HG02642 (cell line): ENCODE measurements around the gene UPK1A.
A peak's percentile ranks its signal among the peaks of the same experiment; 100 is the strongest.

Experiments used
- ATAC-seq: cut with Tn5 transposase; IDR thresholded peaks from one replicate; pipeline ENCODE4 v1.9.1; 2021; ENCODE audit warnings: mild to moderate bottlenecking; ENCODE audit not compliant: unreplicated experiment, poor library complexity

UPK1A gene

DNA sequence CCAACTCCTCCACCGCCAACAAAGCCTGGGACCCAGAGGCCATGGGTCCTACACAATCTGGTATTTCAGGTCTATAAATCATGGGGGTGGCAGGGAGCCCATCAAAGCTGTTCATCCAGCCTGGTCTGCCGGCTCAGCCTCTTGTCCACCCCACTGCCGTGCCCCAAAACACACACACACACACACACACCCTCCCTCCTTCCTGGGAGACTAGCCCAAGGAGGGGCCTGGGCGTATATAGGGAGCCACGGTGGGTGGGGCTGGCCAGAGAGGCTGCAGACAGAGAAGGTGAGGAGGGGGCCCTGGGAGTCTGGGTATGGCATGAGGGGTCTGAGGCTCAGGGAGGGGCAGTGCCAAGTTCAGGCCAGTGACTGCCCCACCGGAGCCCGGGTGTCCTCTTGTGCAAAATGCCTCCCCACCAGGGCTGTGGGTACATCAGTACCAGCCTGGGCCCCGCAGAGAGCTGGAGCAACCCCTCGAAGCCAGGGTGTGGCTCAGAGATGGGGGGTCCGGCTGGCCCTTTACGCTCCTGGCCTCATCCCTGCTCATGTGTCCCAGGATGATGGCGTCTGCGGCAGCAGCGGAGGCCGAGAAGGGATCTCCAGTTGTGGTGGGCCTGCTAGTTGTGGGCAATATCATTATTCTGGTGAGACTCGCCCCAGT, at the start of gene UPK1A:
Gene UPK1A (plus strand): TSS at position 267 of the 663 bp plus-strand sequence. CDS start 296 bp downstream, at position 563.
- ATAC-seq = no peak

- no peak for ATAC-seq
Observed at GRCh38 chr19:35618857-35619256, 47.5 kb upstream of the UPK1A start.

GRCh38 chr19:35619290-35619923, 46.9 kb upstream of the UPK1A start:
- ATAC-seq = no peak

- ATAC-seq = no peak
Observed at GRCh38 chr19:35620001-35620400, 46.3 kb upstream of the UPK1A start.

GRCh38 chr19:35621708-35622107, 44.6 kb upstream of the UPK1A start:
- no peak for ATAC-seq

DNA sequence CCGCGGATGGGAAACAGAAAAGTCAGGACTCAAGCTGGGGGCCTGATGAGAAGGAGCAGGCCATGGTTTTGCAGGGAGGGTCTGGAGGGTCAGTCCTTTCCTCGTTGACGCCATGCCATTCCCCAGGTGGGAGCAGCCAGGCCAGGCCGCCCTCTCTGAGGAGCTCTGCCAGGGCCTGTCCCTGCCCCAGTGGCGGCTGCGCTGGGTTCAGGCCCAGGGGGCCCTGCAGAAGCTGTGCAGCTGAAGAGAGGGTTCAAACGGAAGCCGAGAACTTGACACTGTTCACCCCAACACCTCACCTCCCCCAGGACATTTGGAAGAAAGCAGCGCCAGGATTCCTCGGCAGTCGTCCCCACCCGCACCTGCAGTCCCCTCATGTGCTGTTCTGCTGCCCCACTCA, 43.6 kb upstream of the UPK1A start:
- ATAC-seq = no peak

GRCh38 chr19:35623327-35624010, 42.8 kb upstream of the UPK1A start:
- no peak for ATAC-seq

GRCh38 chr19:35628264-35628564, 38.1 kb upstream of the UPK1A start:
- ATAC-seq = no peak

GRCh38 chr19:35628565-35629331, 37.6 kb upstream of the UPK1A start, which contains the start of gene RBM42:
TSS of gene RBM42 (plus strand) at chr19:35629036. CDS start at chr19:35629154, 118 bp downstream.
- ATAC-seq = peak; percentile 97

DNA sequence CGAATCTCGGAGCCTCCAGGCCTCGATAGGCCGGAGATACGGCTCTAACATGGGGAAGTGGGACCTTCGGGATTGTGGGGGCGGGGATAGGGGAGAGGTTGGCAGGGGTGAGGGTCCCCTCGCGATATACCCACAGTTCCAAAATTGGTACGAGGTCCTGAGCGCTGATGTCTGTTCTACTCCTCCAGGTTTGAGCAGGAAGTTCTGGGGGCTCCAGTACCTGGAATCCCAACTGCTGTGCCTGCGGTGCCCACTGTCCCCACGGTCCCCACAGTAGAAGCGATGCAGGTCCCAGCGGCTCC, 37.0 kb upstream of the UPK1A start:
- ATAC-seq = peak; percentile 4

- no peak for ATAC-seq
Observed at GRCh38 chr19:35633727-35634440, 32.4 kb upstream of the UPK1A start.

GRCh38 chr19:35636651-35637050, 29.7 kb upstream of the UPK1A start:
- no peak for ATAC-seq

DNA sequence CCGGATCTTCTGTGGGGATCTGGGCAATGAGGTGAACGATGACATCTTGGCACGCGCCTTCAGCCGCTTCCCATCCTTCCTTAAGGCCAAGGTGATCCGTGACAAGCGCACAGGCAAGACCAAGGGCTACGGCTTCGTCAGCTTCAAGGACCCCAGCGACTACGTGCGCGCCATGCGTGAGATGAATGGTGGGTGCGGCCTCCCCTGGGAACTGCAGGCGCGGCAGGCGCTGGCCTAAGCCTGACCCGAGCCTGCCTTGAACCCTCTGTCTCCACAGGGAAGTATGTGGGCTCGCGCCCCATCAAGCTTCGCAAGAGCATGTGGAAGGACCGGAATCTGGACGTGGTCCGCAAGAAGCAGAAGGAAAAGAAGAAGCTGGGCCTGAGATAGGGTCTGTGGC, 29.2 kb upstream of the UPK1A start:
- ATAC-seq = no peak

DNA sequence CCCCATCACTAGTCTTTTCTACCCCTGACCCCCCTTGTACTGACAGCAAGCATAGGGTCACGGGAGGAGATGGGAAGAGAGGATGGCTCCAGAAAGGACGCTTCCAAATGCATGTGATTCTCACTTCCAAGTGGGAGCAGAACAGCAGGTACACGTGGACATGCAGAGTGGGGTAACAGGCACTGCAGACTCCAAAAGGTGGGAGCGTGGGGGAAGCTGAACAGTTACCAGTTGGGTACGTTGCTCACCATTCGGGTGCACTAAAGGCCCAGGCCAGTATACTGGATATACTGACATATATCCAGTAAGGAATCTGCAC, 27.0 kb upstream of the UPK1A start:
- no peak for ATAC-seq

- no peak for ATAC-seq
Observed at GRCh38 chr19:35639863-35640262, 26.5 kb upstream of the UPK1A start.

DNA sequence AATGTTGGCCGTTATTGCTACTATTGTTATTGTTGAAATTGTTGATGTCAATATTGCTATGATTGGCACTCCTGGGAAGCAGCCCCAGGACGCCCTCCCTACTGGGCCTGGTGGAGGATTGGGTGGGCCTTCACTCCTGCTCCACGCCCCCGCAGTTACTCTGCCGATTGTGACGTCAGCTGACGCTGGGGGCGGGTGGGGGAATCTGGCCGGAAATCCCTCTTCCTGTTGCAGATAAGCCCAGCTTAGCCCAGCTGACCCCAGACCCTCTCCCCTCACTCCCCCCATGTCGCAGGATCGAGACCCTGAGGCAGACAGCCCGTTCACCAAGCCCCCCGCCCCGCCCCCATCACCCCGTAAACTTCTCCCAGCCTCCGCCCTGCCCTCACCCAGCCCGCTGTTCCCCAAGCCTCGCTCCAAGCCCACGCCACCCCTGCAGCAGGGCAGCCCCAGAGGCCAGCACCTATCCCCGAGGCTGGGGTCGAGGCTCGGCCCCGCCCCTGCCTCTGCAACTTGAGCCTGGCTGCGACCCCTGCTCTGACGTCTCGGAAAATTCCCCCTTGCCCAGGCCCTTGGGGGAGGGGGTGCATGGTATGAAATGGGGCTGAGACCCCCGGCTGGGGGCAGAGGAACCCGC, 24.7 kb upstream of the UPK1A start, which contains the start of gene ETV2:
Gene ETV2 (plus strand): TSS at position 231 of the 637 bp plus-strand sequence. CDS start 716 bp downstream, outside the sequence.
- no peak for ATAC-seq

GRCh38 chr19:35642312-35642711, 24.0 kb upstream of the UPK1A start:
- ATAC-seq = no peak

DNA sequence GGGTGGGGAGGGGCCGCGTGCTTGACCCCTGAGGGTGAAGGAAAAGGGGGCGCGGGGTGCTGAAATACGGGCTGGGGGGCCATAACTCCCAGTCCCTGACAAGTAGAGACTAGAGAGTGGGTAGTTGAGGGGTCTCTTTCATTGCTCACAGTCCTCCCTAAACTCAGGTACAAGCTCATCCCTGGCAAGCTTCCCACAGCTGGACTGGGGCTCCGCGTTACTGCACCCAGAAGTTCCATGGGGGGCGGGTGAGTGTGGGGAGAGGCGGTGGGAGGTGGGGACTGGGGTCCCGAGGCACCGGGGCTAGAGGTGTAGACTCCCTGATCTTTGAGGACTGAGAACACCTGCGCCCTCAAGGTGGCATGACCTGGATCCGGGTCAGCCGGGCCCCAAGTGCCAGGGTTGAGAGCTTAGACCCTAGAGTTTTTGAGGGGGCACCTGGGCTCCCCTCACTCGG, 23.5 kb upstream of the UPK1A start:
- ATAC-seq = no peak

GRCh38 chr19:35643255-35644205, 22.8 kb upstream of the UPK1A start:
- ATAC-seq = peak; percentile 45
